ENCODE results near the gene AFM. TPM values are rescaled to one million over a fixed set of nuclear protein-coding genes. Genes with fewer than 3 reads are reported as not detected.

AFM gene
- total RNA-seq, 3 donors from 2014 or later = not detected

DNA sequence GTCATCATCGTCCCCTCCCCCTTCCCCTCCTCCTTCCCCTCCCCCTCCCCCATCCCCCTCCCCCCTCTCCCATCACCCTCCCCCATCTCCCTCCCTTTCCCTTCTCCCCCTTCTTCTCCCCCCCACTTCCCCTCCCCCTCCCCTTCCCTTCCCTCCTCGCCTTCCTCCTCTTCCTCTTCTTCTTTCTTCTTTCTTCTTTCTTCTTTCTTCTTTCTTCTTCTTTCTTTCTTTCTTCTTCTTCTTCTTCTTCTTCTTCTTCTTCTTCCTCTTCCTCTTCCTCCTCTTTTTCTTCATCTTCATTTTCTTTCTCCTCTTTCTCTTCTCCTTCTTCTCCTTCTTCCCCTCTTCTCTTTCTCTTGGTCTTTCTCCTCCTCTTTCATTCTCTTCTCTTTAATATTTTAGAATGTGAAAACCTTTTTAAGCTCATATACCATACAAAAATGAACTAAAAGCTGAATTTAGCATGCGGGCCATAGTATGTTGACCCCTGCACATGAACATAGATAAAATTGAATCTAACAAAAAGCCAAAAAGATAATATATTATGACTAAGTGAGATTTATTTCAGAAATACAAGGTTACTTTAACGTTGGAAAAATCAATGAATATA, 20.5 kb upstream of the AFM start:
- H3K27ac ChIP-seq = no peak overlapping the region
- intact Hi-C loops (cut with DNase I; ENCODE audit: low total_unique reads) = no loop called here
- H3K36me3 ChIP-seq = no peaks in the 10 kb centered on the region
- H3K9me3 ChIP-seq = no peaks in the 10 kb centered on the region
- no peak for DNase-seq (ENCODE audit: low spot score in 2 of 2)
- H3K4me1 ChIP-seq = no peaks in the 10 kb centered on the region
- TF ChIP-seq POLR2A (IDR thresholded peaks at IDR 0.05) = no peak
- TF ChIP-seq, protein P1, sequence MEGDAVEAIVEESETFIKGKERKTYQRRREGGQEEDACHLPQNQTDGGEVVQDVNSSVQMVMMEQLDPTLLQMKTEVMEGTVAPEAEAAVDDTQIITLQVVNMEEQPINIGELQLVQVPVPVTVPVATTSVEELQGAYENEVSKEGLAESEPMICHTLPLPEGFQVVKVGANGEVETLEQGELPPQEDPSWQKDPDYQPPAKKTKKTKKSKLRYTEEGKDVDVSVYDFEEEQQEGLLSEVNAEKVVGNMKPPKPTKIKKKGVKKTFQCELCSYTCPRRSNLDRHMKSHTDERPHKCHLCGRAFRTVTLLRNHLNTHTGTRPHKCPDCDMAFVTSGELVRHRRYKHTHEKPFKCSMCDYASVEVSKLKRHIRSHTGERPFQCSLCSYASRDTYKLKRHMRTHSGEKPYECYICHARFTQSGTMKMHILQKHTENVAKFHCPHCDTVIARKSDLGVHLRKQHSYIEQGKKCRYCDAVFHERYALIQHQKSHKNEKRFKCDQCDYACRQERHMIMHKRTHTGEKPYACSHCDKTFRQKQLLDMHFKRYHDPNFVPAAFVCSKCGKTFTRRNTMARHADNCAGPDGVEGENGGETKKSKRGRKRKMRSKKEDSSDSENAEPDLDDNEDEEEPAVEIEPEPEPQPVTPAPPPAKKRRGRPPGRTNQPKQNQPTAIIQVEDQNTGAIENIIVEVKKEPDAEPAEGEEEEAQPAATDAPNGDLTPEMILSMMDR (IDR thresholded peaks at IDR 0.05) = no peak
- no peak for TF ChIP-seq POLR2AphosphoS5 (IDR thresholded peaks at IDR 0.05)
- H3K27me3 ChIP-seq = no peaks in the 10 kb centered on the region
- no peak overlapping the region for H3K4me3 ChIP-seq

DNA sequence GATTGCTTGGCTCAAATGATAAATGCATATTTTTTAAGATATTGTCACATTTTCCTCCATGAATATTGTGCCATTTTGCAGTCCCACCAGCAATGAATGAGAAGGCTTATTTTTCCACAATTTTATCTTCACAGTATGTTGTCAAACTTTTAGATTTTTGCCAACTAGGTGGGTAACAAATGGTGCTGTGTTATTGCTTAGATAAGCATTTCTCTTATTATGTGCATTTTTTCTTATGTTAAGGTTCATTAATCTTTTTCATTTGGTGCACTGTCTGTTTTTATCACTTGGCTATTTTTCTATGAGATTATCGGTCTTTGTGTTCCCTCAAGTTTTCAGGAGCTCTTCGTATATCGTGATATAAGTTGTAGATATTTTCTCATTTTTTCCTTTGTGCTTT, 13.4 kb upstream of the AFM start:
- Histone ChIP-seq H3K27ac (no peak overlapping the region), H3K4me1 (no peaks in the 10 kb centered on the region), H3K36me3 (no peaks in the 10 kb centered on the region), H3K27me3 (no peaks in the 10 kb centered on the region), H3K9me3 (peaks cover 0 to 8% of the 10 kb centered on the region in 2 donors), H3K4me3 (no peak overlapping the region)
- DNase-seq (ENCODE audit: low spot score in 2 of 2) = no peak
- TF ChIP-seq, protein P1 (IDR thresholded peaks at IDR 0.05) = no peak
- no peak for TF ChIP-seq POLR2A (IDR thresholded peaks at IDR 0.05)
- no peak for TF ChIP-seq POLR2AphosphoS5 (IDR thresholded peaks at IDR 0.05)
- intact Hi-C loops (cut with DNase I; ENCODE audit: low total_unique reads) = no loop called here

DNA sequence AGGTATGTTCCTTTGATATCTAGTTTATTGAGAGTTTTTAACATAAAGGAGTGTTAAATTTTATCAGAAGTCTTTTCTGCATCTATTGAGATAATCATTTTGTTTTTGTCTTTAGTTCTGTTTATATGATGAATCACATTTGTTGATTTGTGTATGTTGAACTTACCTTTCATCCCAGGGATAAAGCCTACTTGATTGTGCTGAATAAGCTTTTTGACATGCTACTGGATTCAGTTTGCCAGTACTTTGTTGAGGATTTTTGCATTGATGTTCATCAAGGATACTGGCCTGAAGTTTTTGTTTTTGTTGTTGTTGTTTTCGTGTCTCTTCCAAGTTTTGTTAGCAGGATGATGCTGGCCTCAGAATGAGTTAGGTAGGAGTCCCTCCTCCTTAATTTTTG, 10.8 kb upstream of the AFM start:
- DNase-seq (ENCODE audit: low spot score in 2 of 2) = no peak
- Histone ChIP-seq H3K4me3 (no peak overlapping the region), H3K4me1 (no peaks in the 10 kb centered on the region), H3K27me3 (no peaks in the 10 kb centered on the region), H3K9me3 (peaks cover 7 to 18% of the 10 kb centered on the region in 2 donors), H3K27ac (no peak overlapping the region), H3K36me3 (no peaks in the 10 kb centered on the region)
- intact Hi-C loops (cut with DNase I; ENCODE audit: low total_unique reads) = no loop called here
- TF ChIP-seq, protein P1 (IDR thresholded peaks at IDR 0.05) = no peak
- TF ChIP-seq POLR2AphosphoS5 (IDR thresholded peaks at IDR 0.05) (no peak), POLR2A (IDR thresholded peaks at IDR 0.05) (no peak)

DNA sequence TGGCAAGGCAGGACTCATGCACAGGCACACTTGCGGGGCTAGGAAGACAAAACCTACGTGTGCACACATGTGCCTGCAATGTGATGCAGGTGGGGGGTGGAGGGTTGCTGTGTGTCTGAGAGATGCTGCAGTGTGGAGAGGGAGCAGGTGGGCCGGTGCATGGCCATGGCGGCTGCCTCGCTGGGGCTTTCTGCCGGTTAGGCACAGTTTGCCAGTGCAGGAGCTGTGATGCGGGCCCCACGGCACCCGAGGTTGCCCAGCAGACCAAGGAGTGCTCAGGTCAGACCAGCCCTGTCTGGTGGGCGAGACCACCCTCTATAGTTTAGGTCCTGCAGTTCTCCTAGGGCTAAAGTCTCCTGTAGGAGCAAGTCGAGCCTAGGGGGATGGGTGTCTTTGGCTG, 4.4 kb upstream of the AFM start:
- Histone ChIP-seq H3K4me1 (no peaks in the 10 kb centered on the region), H3K9me3 (peaks cover 7 to 17% of the 10 kb centered on the region in 2 donors), H3K36me3 (no peaks in the 10 kb centered on the region), H3K27me3 (no peaks in the 10 kb centered on the region), H3K4me3 (no peak overlapping the region), H3K27ac (no peak overlapping the region)
- TF ChIP-seq POLR2AphosphoS5 (IDR thresholded peaks at IDR 0.05) = no peak
- TF ChIP-seq, protein P1 (IDR thresholded peaks at IDR 0.05) = no peak
- TF ChIP-seq POLR2A (IDR thresholded peaks at IDR 0.05) = no peak
- intact Hi-C loops (cut with DNase I; ENCODE audit: low total_unique reads) = no loop called here
- DNase-seq (ENCODE audit: low spot score in 2 of 2) = no peak

DNA sequence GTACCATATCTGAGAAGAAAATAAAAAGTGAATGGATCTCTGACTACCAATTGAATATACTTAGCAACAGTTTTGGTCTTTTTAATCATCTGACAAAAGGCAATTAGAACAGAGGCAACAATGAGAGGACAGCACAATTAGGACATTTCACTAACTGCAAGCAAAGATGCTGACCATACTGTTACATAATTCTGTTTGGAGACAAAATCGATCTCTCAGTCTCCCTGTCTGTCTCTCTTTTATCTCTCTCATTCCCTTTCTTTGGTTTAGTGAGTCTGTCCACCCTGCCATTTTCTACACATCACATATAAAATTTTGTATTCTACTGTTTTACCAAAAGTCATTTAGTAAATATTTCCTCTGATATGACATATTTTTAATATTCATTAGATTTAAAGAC, 2.2 kb upstream of the AFM start:
- Histone ChIP-seq H3K4me3 (no peak overlapping the region), H3K9me3 (peaks cover 7 to 10% of the 10 kb centered on the region in 2 donors), H3K36me3 (no peaks in the 10 kb centered on the region), H3K27ac (no peak overlapping the region), H3K27me3 (no peaks in the 10 kb centered on the region), H3K4me1 (no peaks in the 10 kb centered on the region)
- intact Hi-C loops (cut with DNase I; ENCODE audit: low total_unique reads) = no loop called here
- no peak for DNase-seq (ENCODE audit: low spot score in 2 of 2)
- TF ChIP-seq, protein P1 (IDR thresholded peaks at IDR 0.05) = no peak
- TF ChIP-seq POLR2AphosphoS5 (IDR thresholded peaks at IDR 0.05) = no peak
- no peak for TF ChIP-seq POLR2A (IDR thresholded peaks at IDR 0.05)

Measured in breast epithelium (tissue), 4 donors.